GM23338 (cell line): ENCODE measurements around the gene RTKN. TPM values are rescaled to one million over a fixed set of nuclear protein-coding genes. Genes with fewer than 3 reads are reported as not detected.

ENCODE experiments used
- ATAC-seq: fragments of 200-7000 bp; cut with Tn5 transposase; 3 replicates; pipeline ENCODE4 v1.9.1; 2020
- DNase-seq: peaks from one replicate; pipeline ENCODE4 v3.0.0-alpha.2; 2015; ENCODE audit warnings: low spot score
- H2AFZ ChIP-seq: fragments of 200-600 bp; sonication (generic); 2 replicates; pipeline ENCODE4 v1.8.0; 2016; ENCODE audit warnings: antibody characterized with exemption, mild to moderate bottlenecking, moderate library complexity
- H3F3A ChIP-seq: fragments of 200-600 bp; sonication (generic); replicated peaks from 2 replicates; pipeline ENCODE4 v1.8.0; 2017; ENCODE audit warnings: antibody characterized with exemption, mixed run types, low read depth
- H3K27ac ChIP-seq: fragments of 200-600 bp; sonication (generic); 2 replicates; pipeline ENCODE4 v1.6.1; 2016; ENCODE audit warnings: low read depth
- H3K27me3 ChIP-seq: fragments of 200-600 bp; sonication (generic); 2 replicates; pipeline ENCODE4 v1.8.0; 2016; ENCODE audit warnings: mild to moderate bottlenecking, mixed run types, moderate library complexity; ENCODE audit not compliant: insufficient read depth
- H3K36me3 ChIP-seq: fragments of 200-600 bp; sonication (generic); 2 replicates; pipeline ENCODE4 v1.8.0; 2016; ENCODE audit warnings: mild to moderate bottlenecking; ENCODE audit not compliant: insufficient read depth
- H3K4me1 ChIP-seq: fragments of 200-600 bp; sonication (generic); 2 replicates; pipeline ENCODE4 v1.8.0; 2016; ENCODE audit warnings: mild to moderate bottlenecking, moderate library complexity; ENCODE audit not compliant: insufficient read depth
- H3K4me2 ChIP-seq: fragments of 200-600 bp; sonication (generic); 2 replicates; pipeline ENCODE4 v1.7.1; 2017; ENCODE audit warnings: mixed run types
- H3K4me3 ChIP-seq: fragments of 200-600 bp; sonication (generic); 2 replicates; pipeline ENCODE4 v1.6.1; 2016; ENCODE audit warnings: mixed run types
- H3K79me2 ChIP-seq: fragments of 200-600 bp; sonication (generic); replicated peaks from 2 replicates; pipeline ENCODE4 v1.8.0; 2017; ENCODE audit warnings: mild to moderate bottlenecking; ENCODE audit not compliant: insufficient read depth
- H3K9me2 ChIP-seq: fragments of 200-600 bp; sonication (generic); 2 replicates; pipeline ENCODE4 v1.8.0; 2017; ENCODE audit not compliant: insufficient read depth
- H4K20me1 ChIP-seq: fragments of 200-600 bp; sonication (generic); replicated peaks from 2 replicates; pipeline ENCODE4 v1.8.0; 2017; ENCODE audit warnings: mild to moderate bottlenecking; ENCODE audit not compliant: insufficient read depth
- H3K27ac Mint-ChIP-seq: 2 replicates; pipeline ENCODE4 v1.8.0; 2020; ENCODE audit warnings: inconsistent platforms, mild to moderate bottlenecking, moderate library complexity, mixed read lengths
- H3K27me3 Mint-ChIP-seq: 3 replicates; pipeline ENCODE4 v1.8.0; 2022; ENCODE audit warnings: low read depth, mild to moderate bottlenecking, moderate library complexity, mixed read lengths, inconsistent platforms; ENCODE audit not compliant: insufficient read depth, poor library complexity
- H3K36me3 Mint-ChIP-seq: 3 replicates; pipeline ENCODE4 v1.8.0; 2021; ENCODE audit warnings: low read depth, mild to moderate bottlenecking, inconsistent platforms, moderate library complexity, mixed read lengths
- H3K4me1 Mint-ChIP-seq: 3 replicates; pipeline ENCODE4 v1.8.0; 2020; ENCODE audit warnings: mild to moderate bottlenecking, inconsistent platforms, mixed read lengths
- H3K4me3 Mint-ChIP-seq: 3 replicates; pipeline ENCODE4 v1.8.0; 2021; ENCODE audit warnings: moderate library complexity, mild to moderate bottlenecking, inconsistent platforms, mixed read lengths
- H3K9me3 Mint-ChIP-seq: 3 replicates; pipeline ENCODE4 v1.8.0; 2020; ENCODE audit warnings: moderate library complexity, mild to moderate bottlenecking, inconsistent platforms, mixed read lengths
- CREB1 ChIP-seq: fragments of 250-450 bp; sonication (Bioruptor Pico); IDR thresholded peaks from 2 replicates; pipeline ENCODE4 v1.5.0; 2020; ENCODE audit warnings: low read depth, mild to moderate bottlenecking, moderate library complexity
- CTCF ChIP-seq, 2 experiments: fragments of 200-600 bp in 1 of 2; sonication (generic) in 1 of 2; conservative IDR thresholded peaks; 2 replicates each; pipeline versions ENCODE4 v1.5.1 to v1.6.1; 2016 to 2017; ENCODE audit warnings: antibody characterized with exemption in 2 of 2, low read depth in 2 of 2, mild to moderate bottlenecking in 2 of 2, moderate library complexity in 1 of 2
- EZH2 ChIP-seq: fragments of 200-600 bp; sonication (generic); IDR thresholded peaks from one replicate; pipeline ENCODE4 v1.8.0; 2017; ENCODE audit warnings: antibody characterized with exemption, mild to moderate bottlenecking, low read depth; ENCODE audit not compliant: unreplicated experiment
- EZH2phosphoT487 ChIP-seq: fragments of 200-600 bp; sonication (generic); IDR thresholded peaks from one replicate; pipeline ENCODE4 v1.8.1; 2018; ENCODE audit warnings: antibody characterized with exemption; ENCODE audit not compliant: unreplicated experiment
- JUNB ChIP-seq: IDR thresholded peaks from one replicate; pipeline ENCODE4 v1.6.1; 2016; ENCODE audit warnings: antibody characterized with exemption; ENCODE audit not compliant: unreplicated experiment
- NANOG ChIP-seq: IDR thresholded peaks from 2 replicates; pipeline ENCODE4 v1.6.1; 2016; ENCODE audit warnings: antibody characterized with exemption, borderline replicate concordance
- POLR2AphosphoS5 ChIP-seq: IDR thresholded peaks from 2 replicates; pipeline ENCODE4 v1.6.1; 2016; ENCODE audit warnings: antibody characterized with exemption, low read depth
- STAT1 ChIP-seq: IDR thresholded peaks from one replicate; pipeline ENCODE4 v1.6.1; 2016; ENCODE audit warnings: antibody characterized with exemption; ENCODE audit not compliant: unreplicated experiment
- ZNF114 ChIP-seq: fragments of 250-450 bp; sonication (Bioruptor Pico); IDR thresholded peaks from 2 replicates; pipeline ENCODE4 v1.5.0; 2020; ENCODE audit warnings: mild to moderate bottlenecking, moderate library complexity
- ZNF331 ChIP-seq: fragments of 250-450 bp; sonication (Bioruptor Pico); IDR thresholded peaks from 2 replicates; pipeline ENCODE4 v1.5.0; 2020; ENCODE audit warnings: low read depth, mild to moderate bottlenecking, moderate library complexity
- ZNF462 ChIP-seq: fragments of 250-450 bp; sonication (Bioruptor Pico); IDR thresholded peaks from 2 replicates; pipeline ENCODE4 v1.5.0; 2020; ENCODE audit warnings: mild to moderate bottlenecking, moderate library complexity
- polyA plus RNA-seq: library from polyadenylated mRNA; unstranded; fragments of >200 nt; fragmentation: Nextera tagmentation; extraction: Ambion mirVana; gene quantifications from 2 replicates; pipeline ENCODE4 v1.2.1, GENCODE V29; 2016
- total RNA-seq: library from RNA; depleted of rRNA; stranded (reverse); fragments of >200 nt; shearing (Covaris generic); gene quantifications from 2 replicates; pipeline ENCODE4 v1.2.3, GENCODE V29; 2014
- TF ChIP-seq, protein P1 (sequence below): IDR thresholded peaks from one replicate; pipeline ENCODE4 v1.6.1; 2018; ENCODE audit warnings: antibody characterized with exemption; ENCODE audit not compliant: unreplicated experiment
- TF ChIP-seq, protein P2 (sequence below): IDR thresholded peaks from 2 replicates; pipeline ENCODE4 v1.6.1; 2016; ENCODE audit warnings: antibody characterized with exemption

RTKN gene
- total and polyA plus RNA-seq, 2 experiments from 2014 or later: 24.5 to 50.0 TPM

DNA sequence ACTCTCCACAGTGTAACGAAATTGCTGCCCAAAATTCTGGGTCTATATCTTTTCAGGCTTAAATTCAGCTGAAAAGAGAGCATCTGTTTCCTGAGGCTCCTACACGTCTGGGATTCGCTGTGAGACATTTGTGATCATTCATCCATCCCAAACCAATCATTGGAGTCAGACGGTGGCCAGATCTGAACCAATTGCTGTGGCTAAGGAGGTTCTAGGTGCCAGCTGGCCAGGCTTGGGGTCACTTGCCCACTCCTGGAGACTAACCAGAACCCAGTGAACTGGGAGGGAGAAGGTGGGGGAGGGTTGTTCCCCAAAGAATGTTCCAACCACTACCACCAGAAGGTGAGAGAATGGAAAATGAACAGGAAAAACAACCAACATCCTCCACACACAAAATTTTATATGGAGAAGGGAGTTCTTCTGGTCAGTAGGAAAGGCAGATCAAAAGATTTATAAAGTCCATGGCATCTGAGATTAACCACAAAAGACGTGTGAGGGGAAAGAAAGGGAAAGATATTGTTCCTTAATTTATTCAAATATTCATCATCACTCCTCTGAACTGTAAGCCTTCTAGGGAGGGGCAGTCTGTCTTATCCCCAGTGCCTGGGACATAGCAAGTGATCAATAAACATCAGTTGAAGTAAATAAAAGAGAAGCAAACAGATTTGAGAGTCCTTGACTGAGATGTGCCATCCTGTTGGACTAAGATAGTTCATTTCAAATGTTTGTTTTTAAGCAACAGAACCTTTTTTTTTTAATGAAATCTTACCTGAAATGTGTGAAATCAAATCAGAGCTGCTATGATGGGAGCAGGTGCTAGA, 3.0 kb upstream of the RTKN start:
- no peaks in the 10 kb centered on the region for H3K36me3 Mint-ChIP-seq
- H3K9me3 Mint-ChIP-seq: no peaks in the 10 kb centered on the region; the same call in 2 of the 3 replicates
- H3K4me1 ChIP-seq: peaks cover 3% of the 10 kb centered on the region; the same call in 1 of the 2 replicates
- ATAC-seq (no peak), DNase-seq (no peak)
- H3K27ac Mint-ChIP-seq: no peak overlapping the region
- H3K4me2 ChIP-seq: no peak overlapping the region
- no peak overlapping the region for H3K27ac ChIP-seq
- no peak overlapping the region for H3K4me3 Mint-ChIP-seq
- H3K4me3 ChIP-seq: no peak overlapping the region
- peak overlapping the region; percentile 89; the same call in 1 of the 2 replicates for H2AFZ ChIP-seq
- no peaks in the 10 kb centered on the region for H3K27me3 ChIP-seq
- peaks cover 6% of the 10 kb centered on the region for H3K79me2 ChIP-seq
- peaks cover 5% of the 10 kb centered on the region for H3K27me3 Mint-ChIP-seq
- H3F3A ChIP-seq: peaks cover 14% of the 10 kb centered on the region
- no peaks in the 10 kb centered on the region for H4K20me1 ChIP-seq
- H3K36me3 ChIP-seq: no peaks in the 10 kb centered on the region
- TF ChIP-seq EZH2phosphoT487 (no peak), POLR2AphosphoS5 (no peak), NANOG (no peak), JUNB (no peak), STAT1 (no peak), EZH2 (no peak), ZNF114 (CRISPR knock-in tag) (no peak), ZNF331 (no peak), CTCF (conservative IDR thresholded peaks at IDR 0.05; ENCODE audit: low read depth in 2 of 2) (no peak), ZNF462 (CRISPR knock-in tag) (no peak), CREB1 (no peak)
- TF ChIP-seq, protein P1, sequence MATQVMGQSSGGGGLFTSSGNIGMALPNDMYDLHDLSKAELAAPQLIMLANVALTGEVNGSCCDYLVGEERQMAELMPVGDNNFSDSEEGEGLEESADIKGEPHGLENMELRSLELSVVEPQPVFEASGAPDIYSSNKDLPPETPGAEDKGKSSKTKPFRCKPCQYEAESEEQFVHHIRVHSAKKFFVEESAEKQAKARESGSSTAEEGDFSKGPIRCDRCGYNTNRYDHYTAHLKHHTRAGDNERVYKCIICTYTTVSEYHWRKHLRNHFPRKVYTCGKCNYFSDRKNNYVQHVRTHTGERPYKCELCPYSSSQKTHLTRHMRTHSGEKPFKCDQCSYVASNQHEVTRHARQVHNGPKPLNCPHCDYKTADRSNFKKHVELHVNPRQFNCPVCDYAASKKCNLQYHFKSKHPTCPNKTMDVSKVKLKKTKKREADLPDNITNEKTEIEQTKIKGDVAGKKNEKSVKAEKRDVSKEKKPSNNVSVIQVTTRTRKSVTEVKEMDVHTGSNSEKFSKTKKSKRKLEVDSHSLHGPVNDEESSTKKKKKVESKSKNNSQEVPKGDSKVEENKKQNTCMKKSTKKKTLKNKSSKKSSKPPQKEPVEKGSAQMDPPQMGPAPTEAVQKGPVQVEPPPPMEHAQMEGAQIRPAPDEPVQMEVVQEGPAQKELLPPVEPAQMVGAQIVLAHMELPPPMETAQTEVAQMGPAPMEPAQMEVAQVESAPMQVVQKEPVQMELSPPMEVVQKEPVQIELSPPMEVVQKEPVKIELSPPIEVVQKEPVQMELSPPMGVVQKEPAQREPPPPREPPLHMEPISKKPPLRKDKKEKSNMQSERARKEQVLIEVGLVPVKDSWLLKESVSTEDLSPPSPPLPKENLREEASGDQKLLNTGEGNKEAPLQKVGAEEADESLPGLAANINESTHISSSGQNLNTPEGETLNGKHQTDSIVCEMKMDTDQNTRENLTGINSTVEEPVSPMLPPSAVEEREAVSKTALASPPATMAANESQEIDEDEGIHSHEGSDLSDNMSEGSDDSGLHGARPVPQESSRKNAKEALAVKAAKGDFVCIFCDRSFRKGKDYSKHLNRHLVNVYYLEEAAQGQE: no peak
- TF ChIP-seq, protein P2, sequence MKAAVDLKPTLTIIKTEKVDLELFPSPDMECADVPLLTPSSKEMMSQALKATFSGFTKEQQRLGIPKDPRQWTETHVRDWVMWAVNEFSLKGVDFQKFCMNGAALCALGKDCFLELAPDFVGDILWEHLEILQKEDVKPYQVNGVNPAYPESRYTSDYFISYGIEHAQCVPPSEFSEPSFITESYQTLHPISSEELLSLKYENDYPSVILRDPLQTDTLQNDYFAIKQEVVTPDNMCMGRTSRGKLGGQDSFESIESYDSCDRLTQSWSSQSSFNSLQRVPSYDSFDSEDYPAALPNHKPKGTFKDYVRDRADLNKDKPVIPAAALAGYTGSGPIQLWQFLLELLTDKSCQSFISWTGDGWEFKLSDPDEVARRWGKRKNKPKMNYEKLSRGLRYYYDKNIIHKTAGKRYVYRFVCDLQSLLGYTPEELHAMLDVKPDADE: no peak
- peaks cover 2% of the 10 kb centered on the region; the same call in 1 of the 3 replicates for H3K4me1 Mint-ChIP-seq
- no peaks in the 10 kb centered on the region for H3K9me2 ChIP-seq
